SK-N-SH (cell line): ENCODE data around the gene MC3R. TPM values are rescaled to one million over a fixed set of nuclear protein-coding genes. Genes with fewer than 3 reads are reported as not detected.

Experiments
- CTCF ChIA-PET: fragments of 300-600, 350-600 bp; formaldehyde crosslinking; extraction: SDS; loops from one replicate; lab custom pipeline; 2021; lab: Yijun Ruan, JAX
- POLR2A ChIA-PET: fragments of 350-600 bp; sonication (Branson Sonifier 250); formaldehyde crosslinking; extraction: SDS; loops from one replicate; lab custom pipeline; 2020; ENCODE audit warnings: antibody characterized with exemption, inconsistent platforms; lab: Yijun Ruan, JAX
- DNase-seq: peaks from one replicate; pipeline ENCODE4 v3.0.0; 2012
- H2AFZ ChIP-seq: fragments of 200-600 bp; sonication (generic); 2 replicates; pipeline ENCODE4 v1.8.1; 2016; ENCODE audit warnings: antibody characterized with exemption, mild to moderate bottlenecking, low read depth
- H3F3A ChIP-seq: fragments of 200-600 bp; sonication (generic); replicated peaks from 2 replicates; pipeline ENCODE3; 2016; ENCODE audit warnings: antibody characterized with exemption, mild to moderate bottlenecking; ENCODE audit not compliant: insufficient read depth
- H3K27ac ChIP-seq, 2 experiments: fragments of 200-500 bp in 1 of 2; fragments of 200-600 bp in 1 of 2; sonication (Bioruptor generic) in 1 of 2; sonication (generic), shearing (Covaris generic) in 1 of 2; 2 replicates each; pipeline versions ENCODE4 v1.5.1 to v1.6.1; 2014 to 2016; ENCODE audit warnings: low read depth in 2 of 2, inconsistent platforms in 1 of 2, low read length in 1 of 2, mild to moderate bottlenecking in 1 of 2, mixed read lengths in 1 of 2
- H3K27me3 ChIP-seq: fragments of 200-600 bp; sonication (generic), shearing (Covaris generic); 2 replicates; pipeline ENCODE4 v1.6.1; 2016; ENCODE audit warnings: mixed run types; ENCODE audit not compliant: insufficient read depth
- H3K36me3 ChIP-seq, 2 experiments: fragments of 200-500 bp in 1 of 2; fragments of 200-600 bp in 1 of 2; sonication (Bioruptor generic) in 1 of 2; sonication (generic) in 1 of 2; replicated peaks in 1 of 2; 2 replicates each; pipeline versions ENCODE3 to v1.5.1; 2014 to 2016; ENCODE audit warnings: low read length in 1 of 2, mild to moderate bottlenecking in 1 of 2; ENCODE audit not compliant: insufficient read depth in 2 of 2, control insufficient read depth in 1 of 2
- H3K4me1 ChIP-seq, 2 experiments: fragments of 200-500 bp in 1 of 2; fragments of 200-600 bp in 1 of 2; sonication (Bioruptor generic) in 1 of 2; sonication (generic), shearing (Covaris generic) in 1 of 2; 2 replicates each; pipeline versions ENCODE4 v1.5.1 to v1.6.1; 2014 to 2016; ENCODE audit warnings: low read depth in 1 of 2, low read length in 1 of 2, mixed run types in 1 of 2; ENCODE audit not compliant: insufficient read depth in 2 of 2, control insufficient read depth in 1 of 2
- H3K4me2 ChIP-seq: fragments of 200-600 bp; sonication (generic), shearing (Covaris generic); 2 replicates; pipeline ENCODE4 v1.6.1; 2017; ENCODE audit warnings: mixed run types
- H3K4me3 ChIP-seq, 2 experiments: fragments of 200-500 bp in 1 of 2; fragments of 200-600 bp in 1 of 2; sonication (Bioruptor generic) in 1 of 2; sonication (generic), shearing (Covaris generic) in 1 of 2; 2 replicates each; pipeline versions ENCODE4 v1.5.1 to v1.8.1; 2014 to 2016; ENCODE audit warnings: low read depth in 2 of 2, inconsistent platforms in 1 of 2, low read length in 1 of 2, mild to moderate bottlenecking in 1 of 2, mixed read lengths in 1 of 2, moderate library complexity in 1 of 2
- H3K79me2 ChIP-seq: fragments of 200-600 bp; sonication (generic); 2 replicates; pipeline ENCODE4 v1.8.1; 2017; ENCODE audit warnings: mild to moderate bottlenecking; ENCODE audit not compliant: insufficient read depth
- H3K9ac ChIP-seq: fragments of 200-600 bp; sonication (generic); 2 replicates; pipeline ENCODE4 v1.6.1; 2017; ENCODE audit warnings: mixed run types
- H3K9me2 ChIP-seq: fragments of 200-600 bp; sonication (generic); 2 replicates; pipeline ENCODE4 v1.6.1; 2017; ENCODE audit warnings: mixed run types
- H3K9me3 ChIP-seq: fragments of 200-600 bp; sonication (generic); 2 replicates; pipeline ENCODE4 v1.6.1; 2017; ENCODE audit warnings: mixed run types, mild to moderate bottlenecking, moderate library complexity
- H4K20me1 ChIP-seq: fragments of 200-600 bp; sonication (generic); 2 replicates; pipeline ENCODE4 v1.6.1; 2017; ENCODE audit warnings: mild to moderate bottlenecking, mixed run types; ENCODE audit not compliant: insufficient read depth
- ELF1 ChIP-seq: IDR thresholded peaks from 2 replicates; pipeline ENCODE4 v1.4.0; 2012
- RAD21 ChIP-seq: IDR thresholded peaks from 2 replicates; pipeline ENCODE4 v1.6.1; 2012; ENCODE audit warnings: mild to moderate bottlenecking, low read length
- SMC3 ChIP-seq: IDR thresholded peaks from 2 replicates; pipeline ENCODE4 v1.6.1; 2012; ENCODE audit warnings: low read depth, low read length, improper control_type of control experiment
- WGBS: methylation state at CpG from one replicate; pipeline ENCODE4 v1.1.6; 2017; ENCODE audit warnings: low lambda C conversion rate; 5-methylcytosine and 5-hydroxymethylcytosine counted together
- polyA plus RNA-seq, 3 experiments: library from polyadenylated mRNA; depleted of rRNA; stranded (reverse); fragments of >200 nt; gene quantifications; 2 replicates each; pipeline ENCODE4 v1.2.3, GENCODE V29; 2012
- TF ChIP-seq, protein P1 (sequence below): fragments of 150-350 bp; IDR thresholded peaks from 2 replicates; pipeline ENCODE4 v1.6.1; 2016; ENCODE audit warnings: mild to moderate bottlenecking, low read depth, low read length
- TF ChIP-seq, protein P2 (sequence below): fragments of 200-600 bp; sonication (generic); IDR thresholded peaks from 2 replicates; pipeline ENCODE4 v1.6.1; 2017; ENCODE audit warnings: antibody characterized with exemption, mild to moderate bottlenecking, moderate library complexity

Gene MC3R
- polyA plus RNA-seq (2012; rRNA removed), result not detected in 2 replicates
- polyA plus RNA-seq (2012; cell fraction: cytosol; rRNA removed), result not detected in 2 replicates
- not detected in 2 replicates for polyA plus RNA-seq (2012; cell fraction: nucleus; rRNA removed)

DNA sequence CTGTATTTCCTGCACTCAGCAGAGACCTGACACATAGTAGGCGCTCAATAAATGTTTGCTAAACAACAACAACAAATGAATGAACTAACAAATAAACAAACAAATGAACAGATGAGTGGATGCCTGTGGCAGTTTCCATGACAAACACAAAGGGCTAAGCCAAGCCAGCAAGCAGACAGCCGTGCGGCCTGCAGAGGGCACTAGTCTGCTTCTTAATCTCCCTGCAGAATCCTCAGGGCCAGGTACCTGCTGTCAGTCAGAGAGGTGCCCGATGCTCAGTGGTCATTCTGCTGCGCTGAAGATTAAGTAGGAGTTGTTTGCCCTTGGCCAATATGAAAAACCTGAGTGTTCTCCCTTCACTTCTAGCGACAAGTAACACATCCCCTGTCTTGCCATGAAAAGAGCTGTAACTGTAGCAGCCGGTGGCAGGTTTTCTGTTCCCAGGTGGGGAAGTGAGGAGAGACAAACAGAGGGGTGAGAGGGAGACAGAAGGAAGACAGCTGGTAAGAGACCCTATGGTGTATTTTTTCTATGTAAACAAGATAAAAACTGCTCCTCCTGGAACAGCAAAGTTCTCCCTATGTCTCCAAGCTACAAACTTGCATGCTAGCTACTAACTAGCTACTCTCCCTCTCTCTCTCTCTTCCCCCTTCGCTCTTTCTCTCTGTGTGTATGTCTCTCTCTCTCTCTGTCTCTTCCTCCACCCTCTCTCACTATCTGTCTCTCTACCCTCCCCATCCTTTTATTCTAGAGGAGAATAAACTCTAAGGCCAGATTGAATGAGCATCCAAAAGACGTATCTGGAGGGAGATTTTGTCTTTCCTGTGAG is at the start of gene MC3R:
Gene MC3R (plus strand): TSS at position 779 of the 829 bp plus-strand sequence. CDS start 112 bp downstream, outside the sequence.
- H3K4me3 ChIP-seq, result no peak within 1 kb of the TSS
- TF ChIP-seq SMC3 (peak; percentile 46; the same call in 1 of the 2 replicates), RAD21 (peak; percentile 71)
- TF ChIP-seq, protein P1, sequence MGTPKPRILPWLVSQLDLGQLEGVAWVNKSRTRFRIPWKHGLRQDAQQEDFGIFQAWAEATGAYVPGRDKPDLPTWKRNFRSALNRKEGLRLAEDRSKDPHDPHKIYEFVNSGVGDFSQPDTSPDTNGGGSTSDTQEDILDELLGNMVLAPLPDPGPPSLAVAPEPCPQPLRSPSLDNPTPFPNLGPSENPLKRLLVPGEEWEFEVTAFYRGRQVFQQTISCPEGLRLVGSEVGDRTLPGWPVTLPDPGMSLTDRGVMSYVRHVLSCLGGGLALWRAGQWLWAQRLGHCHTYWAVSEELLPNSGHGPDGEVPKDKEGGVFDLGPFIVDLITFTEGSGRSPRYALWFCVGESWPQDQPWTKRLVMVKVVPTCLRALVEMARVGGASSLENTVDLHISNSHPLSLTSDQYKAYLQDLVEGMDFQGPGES, result no peak
- TF ChIP-seq, protein P2, sequence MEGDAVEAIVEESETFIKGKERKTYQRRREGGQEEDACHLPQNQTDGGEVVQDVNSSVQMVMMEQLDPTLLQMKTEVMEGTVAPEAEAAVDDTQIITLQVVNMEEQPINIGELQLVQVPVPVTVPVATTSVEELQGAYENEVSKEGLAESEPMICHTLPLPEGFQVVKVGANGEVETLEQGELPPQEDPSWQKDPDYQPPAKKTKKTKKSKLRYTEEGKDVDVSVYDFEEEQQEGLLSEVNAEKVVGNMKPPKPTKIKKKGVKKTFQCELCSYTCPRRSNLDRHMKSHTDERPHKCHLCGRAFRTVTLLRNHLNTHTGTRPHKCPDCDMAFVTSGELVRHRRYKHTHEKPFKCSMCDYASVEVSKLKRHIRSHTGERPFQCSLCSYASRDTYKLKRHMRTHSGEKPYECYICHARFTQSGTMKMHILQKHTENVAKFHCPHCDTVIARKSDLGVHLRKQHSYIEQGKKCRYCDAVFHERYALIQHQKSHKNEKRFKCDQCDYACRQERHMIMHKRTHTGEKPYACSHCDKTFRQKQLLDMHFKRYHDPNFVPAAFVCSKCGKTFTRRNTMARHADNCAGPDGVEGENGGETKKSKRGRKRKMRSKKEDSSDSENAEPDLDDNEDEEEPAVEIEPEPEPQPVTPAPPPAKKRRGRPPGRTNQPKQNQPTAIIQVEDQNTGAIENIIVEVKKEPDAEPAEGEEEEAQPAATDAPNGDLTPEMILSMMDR, result peak; percentile 41
- no peak within 1 kb of the TSS for H3K9ac ChIP-seq
- no peaks in the 10 kb centered on the region for H3K27me3 ChIP-seq
- no peaks in the 10 kb centered on the region for H3K36me3 ChIP-seq
- ChIA-PET CTCF (interaction anchor here (0.7 to 2.8 kb wide), 26 partner anchors 9 to 1596 kb away, joined by 3 to 36 read pairs (median 4); no protein-coding TSS in a partner anchor), POLR2A (no interaction called here)
- no peaks in the 10 kb centered on the region for H3F3A ChIP-seq
- H4K20me1 ChIP-seq, result no peaks in the 10 kb centered on the region
- H2AFZ ChIP-seq, result no peak within 1 kb of the TSS
- no peaks in the 10 kb centered on the region for H3K79me2 ChIP-seq
- no peak within 1 kb of the TSS for H3K4me2 ChIP-seq
- H3K9me3 ChIP-seq, result no peaks in the 10 kb centered on the region
- H3K27ac ChIP-seq, result no peak within 1 kb of the TSS
- WGBS, result 11% methylated on average over 9 of the region's 9 CpGs
- DNase-seq, result peak; percentile 52
- no peaks in the 10 kb centered on the region; a peak in 1 of 4 replicates for H3K4me1 ChIP-seq
- H3K9me2 ChIP-seq, result no peaks in the 10 kb centered on the region

DNA sequence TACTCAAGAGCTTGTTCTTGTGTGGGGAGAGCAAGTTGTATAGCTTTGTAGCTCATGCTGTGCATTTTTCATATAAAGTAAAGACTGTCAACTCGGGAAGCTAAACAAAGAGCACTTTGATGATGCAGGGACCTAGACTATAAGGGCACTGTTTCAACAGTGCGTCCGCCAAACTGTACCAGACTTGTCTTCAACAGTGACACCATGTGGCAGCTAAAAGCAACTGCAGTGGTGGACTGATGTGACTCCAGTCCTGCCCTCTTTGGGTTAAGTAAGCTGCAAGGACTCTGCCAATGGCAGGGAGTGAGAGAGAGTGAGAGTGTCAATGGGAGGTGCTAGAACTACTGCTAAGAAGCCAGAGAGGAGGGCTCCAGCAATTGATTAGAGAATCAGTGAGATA is 48.1 kb upstream of the MC3R start:
- Histone ChIP-seq H3K79me2 (no peaks in the 10 kb centered on the region), H3K9me3 (no peaks in the 10 kb centered on the region; the same call in 1 of the 2 replicates), H2AFZ (no peak overlapping the region), H3K9me2 (no peaks in the 10 kb centered on the region), H3K4me1 (no peaks in the 10 kb centered on the region), H4K20me1 (no peaks in the 10 kb centered on the region), H3K36me3 (no peaks in the 10 kb centered on the region), H3K27ac (no peak overlapping the region), H3K9ac (no peak overlapping the region), H3K4me3 (no peak overlapping the region), H3K27me3 (no peaks in the 10 kb centered on the region), H3F3A (no peaks in the 10 kb centered on the region), H3K4me2 (no peak overlapping the region)
- WGBS, result 43% methylated on average over 3 of the region's 3 CpGs
- no peak for TF ChIP-seq ELF1
- TF ChIP-seq, protein P2, result peak; percentile 31
- no peak for DNase-seq
- POLR2A ChIA-PET, result no interaction called here
- CTCF ChIA-PET, result interaction anchor here (1.3 to 3.0 kb wide), 2 partner anchors 13 to 19 kb away, joined by 3 to 14 read pairs; no protein-coding TSS in a partner anchor
